NCI-H510A (cell line): ENCODE data around the gene MTCL3.
A peak's percentile ranks its signal among the peaks of the same experiment; 100 is the strongest.

ENCODE experiments used
- DNase-seq: peaks from one replicate; lab custom pipeline; 2025; lab: John Stamatoyannopoulos, UW

The MTCL3 gene

GRCh38 chr6:127468936-127469335, 50.2 kb downstream of the MTCL3 start:
- no peak for DNase-seq

GRCh38 chr6:127466416-127466815, 52.7 kb downstream of the MTCL3 start:
- no peak for DNase-seq

- DNase-seq, result no peak
Measured at GRCh38 chr6:127464881-127465459, 54.2 kb downstream of the MTCL3 start.

GRCh38 chr6:127464161-127464880, 54.8 kb downstream of the MTCL3 start:
- no peak for DNase-seq

GRCh38 chr6:127463056-127463455, 56.1 kb downstream of the MTCL3 start:
- DNase-seq, result no peak

- DNase-seq, result no peak
Measured at GRCh38 chr6:127462376-127462775, 56.8 kb downstream of the MTCL3 start.

- DNase-seq, result no peak
Measured at GRCh38 chr6:127460465-127460864, 58.7 kb downstream of the MTCL3 start.

- DNase-seq, result peak; percentile 29
Measured at GRCh38 chr6:127459231-127459641, 59.9 kb downstream of the MTCL3 start, which contains the start of gene KIAA0408. Gene KIAA0408 (minus strand): TSS chr6:127459389. CDS start chr6:127453981, 5,408 bp downstream.

- DNase-seq, result no peak
Measured at GRCh38 chr6:127458817-127459216, 60.3 kb downstream of the MTCL3 start.

- no peak for DNase-seq
Measured at GRCh38 chr6:127458222-127458621, 60.9 kb downstream of the MTCL3 start.

- DNase-seq, result no peak
Measured at GRCh38 chr6:127457456-127458064, 61.6 kb downstream of the MTCL3 start.

GRCh38 chr6:127456465-127456864, 62.7 kb downstream of the MTCL3 start:
- no peak for DNase-seq

- no peak for DNase-seq
Measured at GRCh38 chr6:127453845-127454619, 65.1 kb downstream of the MTCL3 start.

GRCh38 chr6:127452803-127453202, 66.3 kb downstream of the MTCL3 start:
- DNase-seq, result no peak

- DNase-seq, result no peak
Measured at GRCh38 chr6:127451388-127451787, 67.7 kb downstream of the MTCL3 start.

GRCh38 chr6:127447780-127448179, 71.4 kb downstream of the MTCL3 start:
- no peak for DNase-seq

GRCh38 chr6:127446356-127446755, 72.8 kb downstream of the MTCL3 start:
- no peak for DNase-seq

GRCh38 chr6:127441881-127442280, 77.3 kb downstream of the MTCL3 start:
- DNase-seq, result no peak

GRCh38 chr6:127439718-127440117, 79.4 kb downstream of the MTCL3 start:
- no peak for DNase-seq

GRCh38 chr6:127436578-127437110, 82.5 kb downstream of the MTCL3 start:
- DNase-seq, result no peak

- no peak for DNase-seq
Measured at GRCh38 chr6:127435626-127436220, 83.4 kb downstream of the MTCL3 start.

GRCh38 chr6:127434651-127435050, 84.5 kb downstream of the MTCL3 start:
- DNase-seq, result no peak
